Smooth muscle cell (in vitro differentiated cells): ENCODE measurements around the gene RFFL. TPM values are rescaled to one million over a fixed set of nuclear protein-coding genes. Genes with fewer than 3 reads are reported as not detected.
A peak's percentile ranks its signal among the peaks of the same experiment; 100 is the strongest.

Source experiments
- DNase-seq: peaks from one replicate; lab custom pipeline; 2025; ENCODE audit not compliant: unreplicated experiment; lab: John Stamatoyannopoulos, UW
- H2AFZ ChIP-seq: fragments of 200-600 bp; sonication (generic); 2 replicates; pipeline ENCODE4 v1.6.0; 2016; ENCODE audit warnings: antibody characterized with exemption, low read depth, mild to moderate bottlenecking
- H3F3A ChIP-seq: fragments of 200-600 bp; sonication (generic); 2 replicates; pipeline ENCODE4 v1.6.0; 2017; ENCODE audit warnings: antibody characterized with exemption, low read depth
- H3K27ac ChIP-seq: fragments of 200-600 bp; sonication (generic); 2 replicates; pipeline ENCODE4 v1.5.1; 2016; ENCODE audit warnings: low read depth, mild to moderate bottlenecking
- H3K27me3 ChIP-seq: fragments of 200-600 bp; sonication (generic); 2 replicates; pipeline ENCODE4 v1.6.1; 2016; ENCODE audit warnings: low read depth, mild to moderate bottlenecking
- H3K36me3 ChIP-seq: fragments of 200-600 bp; sonication (generic); 2 replicates; pipeline ENCODE4 v1.5.1; 2016; ENCODE audit warnings: low read depth
- H3K4me1 ChIP-seq: fragments of 200-600 bp; sonication (generic); 2 replicates; pipeline ENCODE4 v1.5.1; 2016; ENCODE audit warnings: low read depth
- H3K4me2 ChIP-seq: fragments of 200-600 bp; sonication (generic); 2 replicates; pipeline ENCODE4 v1.6.0; 2016; ENCODE audit warnings: mild to moderate bottlenecking
- H3K4me3 ChIP-seq: fragments of 200-600 bp; sonication (generic); 2 replicates; pipeline ENCODE4 v1.5.1; 2016; ENCODE audit warnings: mild to moderate bottlenecking
- H3K79me2 ChIP-seq: fragments of 200-600 bp; sonication (generic); 2 replicates; pipeline ENCODE4 v1.6.0; 2016; ENCODE audit warnings: low read depth, mild to moderate bottlenecking
- H3K9ac ChIP-seq: fragments of 200-600 bp; sonication (generic); 2 replicates; pipeline ENCODE4 v1.6.0; 2016; ENCODE audit warnings: low read depth
- H3K9me3 ChIP-seq: fragments of 200-600 bp; sonication (generic); replicated peaks from 2 replicates; pipeline ENCODE4 v1.5.1; 2016; ENCODE audit warnings: low read depth
- H4K20me1 ChIP-seq: fragments of 200-600 bp; sonication (generic); 2 replicates; pipeline ENCODE4 v1.6.0; 2016; ENCODE audit warnings: low read depth
- WGBS: methylation state at CpG from one replicate; pipeline ENCODE4 v1.1.7; 2016; ENCODE audit warnings: low lambda C conversion rate; 5-methylcytosine and 5-hydroxymethylcytosine counted together
- polyA plus RNA-seq: library from polyadenylated mRNA; unstranded; fragments of >200 nt; fragmentation: Nextera tagmentation; extraction: Ambion mirVana; gene quantifications from 2 replicates; pipeline ENCODE4 v1.2.1, GENCODE V29; 2016
- total RNA-seq: library from RNA; depleted of rRNA; stranded (reverse); fragments of >200 nt; gene quantifications from 2 replicates; pipeline ENCODE4 v1.2.3, GENCODE V29; 2014
- TF ChIP-seq, protein P1 (sequence below): fragments of 200-600 bp; sonication (generic); IDR thresholded peaks from 2 replicates; pipeline ENCODE4 v1.5.1; 2017; ENCODE audit warnings: borderline replicate concordance, mild to moderate bottlenecking, antibody characterized with exemption; ENCODE audit not compliant: insufficient read depth, poor library complexity, severe bottlenecking

The RFFL gene
- total and polyA plus RNA-seq, 2 experiments from 2014 or later: 7.0 to 7.1 TPM

DNA sequence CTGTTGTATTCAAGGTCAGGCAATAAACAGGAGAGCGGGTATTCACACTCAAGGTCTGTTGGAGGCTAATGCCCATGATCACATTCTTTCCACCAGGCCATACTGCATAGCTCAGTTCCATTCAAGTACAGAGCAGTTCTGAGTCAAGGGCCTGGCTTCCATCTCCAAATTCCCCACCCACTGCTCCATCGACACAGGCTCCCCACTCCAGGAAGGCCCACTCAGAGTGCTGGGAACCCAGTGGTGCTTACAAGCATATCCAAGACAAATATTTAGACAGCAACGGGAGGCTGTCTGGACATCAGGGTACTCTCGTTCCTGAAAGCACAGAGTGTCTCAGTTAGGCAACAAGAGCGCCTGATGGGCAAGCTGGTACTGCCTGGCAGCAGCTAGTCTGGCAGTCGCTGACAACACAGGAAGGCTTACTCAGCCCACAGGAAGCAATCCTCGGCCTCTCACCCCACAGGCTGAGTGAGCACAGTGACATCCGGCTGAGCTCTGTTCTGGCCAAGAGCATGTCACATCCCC is 40.9 kb downstream of the RFFL start:
- no peak overlapping the region for H2AFZ ChIP-seq
- peaks cover 9% of the 10 kb centered on the region for H3F3A ChIP-seq
- H4K20me1 ChIP-seq: no peaks in the 10 kb centered on the region
- DNase-seq: peak; percentile 7
- H3K4me2 ChIP-seq: no peak overlapping the region
- no peak overlapping the region for H3K9ac ChIP-seq
- 37% methylated on average over 8 of the region's 8 CpGs for WGBS
- no peak overlapping the region for H3K4me3 ChIP-seq
- no peaks in the 10 kb centered on the region for H3K79me2 ChIP-seq
- H3K36me3 ChIP-seq: no peaks in the 10 kb centered on the region
- H3K27ac ChIP-seq: peak overlapping the region; percentile 94
- peaks cover 7% of the 10 kb centered on the region for H3K4me1 ChIP-seq
- H3K27me3 ChIP-seq: no peaks in the 10 kb centered on the region
- TF ChIP-seq, protein P1, sequence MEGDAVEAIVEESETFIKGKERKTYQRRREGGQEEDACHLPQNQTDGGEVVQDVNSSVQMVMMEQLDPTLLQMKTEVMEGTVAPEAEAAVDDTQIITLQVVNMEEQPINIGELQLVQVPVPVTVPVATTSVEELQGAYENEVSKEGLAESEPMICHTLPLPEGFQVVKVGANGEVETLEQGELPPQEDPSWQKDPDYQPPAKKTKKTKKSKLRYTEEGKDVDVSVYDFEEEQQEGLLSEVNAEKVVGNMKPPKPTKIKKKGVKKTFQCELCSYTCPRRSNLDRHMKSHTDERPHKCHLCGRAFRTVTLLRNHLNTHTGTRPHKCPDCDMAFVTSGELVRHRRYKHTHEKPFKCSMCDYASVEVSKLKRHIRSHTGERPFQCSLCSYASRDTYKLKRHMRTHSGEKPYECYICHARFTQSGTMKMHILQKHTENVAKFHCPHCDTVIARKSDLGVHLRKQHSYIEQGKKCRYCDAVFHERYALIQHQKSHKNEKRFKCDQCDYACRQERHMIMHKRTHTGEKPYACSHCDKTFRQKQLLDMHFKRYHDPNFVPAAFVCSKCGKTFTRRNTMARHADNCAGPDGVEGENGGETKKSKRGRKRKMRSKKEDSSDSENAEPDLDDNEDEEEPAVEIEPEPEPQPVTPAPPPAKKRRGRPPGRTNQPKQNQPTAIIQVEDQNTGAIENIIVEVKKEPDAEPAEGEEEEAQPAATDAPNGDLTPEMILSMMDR: peak; percentile 29
- H3K9me3 ChIP-seq: no peaks in the 10 kb centered on the region

DNA sequence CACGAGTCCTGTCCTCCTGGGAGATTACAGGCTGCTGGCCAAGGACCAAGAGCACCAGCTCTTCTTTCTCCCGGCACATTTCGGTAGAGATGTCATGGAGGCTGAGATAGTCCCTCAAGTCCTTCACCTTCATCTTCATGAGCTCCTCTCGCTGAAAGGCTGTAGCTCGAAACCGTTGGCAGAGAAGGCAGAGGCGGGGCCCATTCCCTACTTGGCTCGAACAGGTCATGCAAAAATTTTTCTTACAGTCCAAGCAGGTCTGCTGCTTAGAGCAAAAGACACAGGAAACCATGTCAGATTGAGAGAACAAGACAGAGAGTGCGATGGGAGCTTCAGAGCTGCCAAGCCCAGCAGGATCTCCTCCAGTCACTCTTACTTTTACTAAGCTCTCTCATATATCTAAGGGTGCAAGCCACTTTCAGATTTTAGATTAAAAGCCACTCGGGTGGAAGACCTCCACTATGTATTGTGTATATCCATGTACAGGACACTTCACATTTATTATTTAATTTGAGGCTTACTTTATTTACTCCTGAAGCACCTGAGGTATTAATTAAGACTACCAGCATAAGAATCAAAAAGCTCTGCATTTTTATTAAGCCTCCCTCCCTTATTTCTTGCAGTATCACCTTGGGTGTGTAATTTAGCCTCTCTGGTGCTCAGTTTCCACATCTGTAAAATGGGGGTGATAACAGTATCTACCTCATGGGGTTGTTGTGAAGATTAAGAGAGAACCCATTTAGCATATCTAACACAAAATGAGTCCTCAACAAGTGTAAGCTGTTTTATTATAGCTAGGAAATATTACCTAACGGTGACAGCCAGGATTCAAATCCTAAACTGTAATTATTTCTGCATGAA is 41.8 kb downstream of the RFFL start:
- Histone ChIP-seq H3K4me2 (no peak overlapping the region), H3K36me3 (no peaks in the 10 kb centered on the region)

DNA sequence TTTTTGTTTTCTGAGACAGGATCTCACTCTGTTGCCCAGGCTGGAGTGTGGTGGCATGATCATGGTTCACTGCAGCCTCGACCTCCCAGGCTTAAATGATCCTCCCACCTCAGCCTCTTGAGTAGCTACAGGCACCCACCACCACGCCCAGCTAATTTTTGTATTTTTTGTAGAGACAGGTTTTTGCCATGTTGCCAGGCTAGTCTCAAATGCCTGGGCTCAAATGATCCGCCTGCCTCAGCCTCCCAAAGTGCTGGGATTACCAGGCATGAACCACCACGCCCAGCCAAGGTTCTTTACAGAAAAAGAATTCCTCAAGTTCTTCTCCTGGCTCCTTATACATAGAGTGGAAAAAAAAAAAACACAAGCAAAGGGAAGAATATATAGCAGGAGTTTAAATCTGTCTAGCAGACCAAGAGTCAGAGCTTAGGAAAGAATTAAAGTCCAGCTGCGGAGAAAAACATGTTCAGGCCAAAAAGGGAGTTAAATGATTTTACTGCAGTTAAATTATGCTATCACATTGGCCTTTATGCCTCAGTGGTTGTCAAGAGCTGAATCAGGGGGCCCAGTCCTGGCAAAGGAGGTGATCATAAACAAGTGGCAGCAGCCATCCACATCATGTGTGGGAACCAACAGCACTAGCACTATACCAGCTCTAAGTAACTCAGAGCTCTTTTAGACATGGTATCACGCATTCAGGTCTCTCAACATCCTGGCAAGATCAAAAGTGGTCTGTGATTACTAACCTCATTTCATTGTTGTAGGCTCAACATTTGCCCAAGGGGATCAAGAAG is 43.9 kb downstream of the RFFL start:
- no peaks in the 10 kb centered on the region for H3K27me3 ChIP-seq
- H3K36me3 ChIP-seq: no peaks in the 10 kb centered on the region
- no peaks in the 10 kb centered on the region for H3K9me3 ChIP-seq
- no peak overlapping the region for H3K9ac ChIP-seq
- peaks cover 9% of the 10 kb centered on the region for H3F3A ChIP-seq
- no peak for DNase-seq
- H3K27ac ChIP-seq: no peak overlapping the region
- H4K20me1 ChIP-seq: no peaks in the 10 kb centered on the region
- H3K79me2 ChIP-seq: no peaks in the 10 kb centered on the region
- H3K4me1 ChIP-seq: peaks cover 7% of the 10 kb centered on the region
- H2AFZ ChIP-seq: no peak overlapping the region
- 98% methylated on average over 6 of the region's 6 CpGs for WGBS
- H3K4me3 ChIP-seq: no peak overlapping the region
- H3K4me2 ChIP-seq: no peak overlapping the region
- TF ChIP-seq, protein P1: no peak

More for the DNA sequence above, 41.8 kb downstream of the RFFL start:
- no peak for DNase-seq
- H3K4me3 ChIP-seq: no peak overlapping the region
- TF ChIP-seq, protein P1: no peak
- H2AFZ ChIP-seq: no peak overlapping the region
- H3K79me2 ChIP-seq: no peaks in the 10 kb centered on the region
- peaks cover 9% of the 10 kb centered on the region for H3F3A ChIP-seq
- WGBS: 97% methylated on average over 11 of the region's 11 CpGs
- H3K27me3 ChIP-seq: no peaks in the 10 kb centered on the region
- peak overlapping the region; percentile 94 for H3K27ac ChIP-seq
- no peak overlapping the region for H3K9ac ChIP-seq
- no peaks in the 10 kb centered on the region for H3K9me3 ChIP-seq
- H3K4me1 ChIP-seq: peaks cover 7% of the 10 kb centered on the region
- no peaks in the 10 kb centered on the region for H4K20me1 ChIP-seq
